ENCODE data around the gene ACAP1. TPM values are rescaled to one million over a fixed set of nuclear protein-coding genes. Genes with fewer than 3 reads are reported as not detected.

The ACAP1 gene
- total RNA-seq, 5 donors from 2014 or later (not counting 1 experiment from before 2014, with no cell fraction given): 531 to 781 (median 649) TPM

GRCh38 chr17:7383371-7383741 is 47.0 kb downstream of the ACAP1 start:
- H3K4me1 ChIP-seq (ENCODE audit: control insufficient read depth in 1 of 2, extremely low read depth in 1 of 2, insufficient read depth in 2 of 2, low read length in 2 of 2): peaks cover 0 to 24% of the 10 kb centered on the region in 2 experiments
- H3K36me3 ChIP-seq (ENCODE audit: control insufficient read depth in 2 of 2, extremely low read depth in 1 of 2, insufficient read depth in 1 of 2, low read length in 1 of 2): peaks cover 3 to 8% of the 10 kb centered on the region in 2 donors
- DNase-seq (no peak), ATAC-seq (replicated peaks in 1 of 4) (no peak)
- 82% methylated on average over 9 of the region's 11 CpGs for WGBS (ENCODE audit: insufficient coverage)
- ChIA-PET POLR2A (interaction anchor here in 1 of 2 donors (0.5 kb wide), 1 partner anchor 29 kb away, joined by 4 read pairs; no protein-coding TSS in a partner anchor), CTCF (interaction anchor here in 1 of 2 donors (1.8 kb wide), 1 partner anchor 54 kb away, joined by 5 read pairs; no protein-coding TSS in a partner anchor)
- H3K36me3 Mint-ChIP-seq: peaks cover 3% of the 10 kb centered on the region
- peak overlapping the region in 1 of 2 donors; percentile 61 for H3K4me3 ChIP-seq (ENCODE audit: control insufficient read depth in 1 of 2, extremely low read depth in 1 of 2, low read length in 1 of 2)
- H3K9me3 ChIP-seq: no peaks in the 10 kb centered on the region
- H3K27ac ChIP-seq (ENCODE audit: low read length): peak overlapping the region; percentile 69
- H3K27ac Mint-ChIP-seq: no peak overlapping the region
- H3K27me3 Mint-ChIP-seq: peaks cover 30 to 33% of the 10 kb centered on the region in 2 donors
- H3K4me1 Mint-ChIP-seq: peaks cover 13 to 21% (median 17%) of the 10 kb centered on the region in 3 donors
- peaks cover 3 to 42% of the 10 kb centered on the region in 2 experiments for H3K27me3 ChIP-seq (replicated peaks in 1 of 2; ENCODE audit: control insufficient read depth in 2 of 2, extremely low read depth in 1 of 2, insufficient read depth in 2 of 2, low read length in 1 of 2)
- H3K9me3 Mint-ChIP-seq: peaks cover 0 to 5% (median 4%) of the 10 kb centered on the region in 3 donors
- peak overlapping the region; percentile 69 to 80 (median 79) for H3K4me3 Mint-ChIP-seq

- Histone ChIP-seq H3K27ac (ENCODE audit: low read length) (peak overlapping the region; percentile 69), H3K9me3 (no peaks in the 10 kb centered on the region), H3K4me3 (ENCODE audit: control insufficient read depth in 1 of 2, extremely low read depth in 1 of 2, low read length in 1 of 2) (peak overlapping the region; percentile 26 to 61), H3K27me3 (replicated peaks in 1 of 2; ENCODE audit: control insufficient read depth in 2 of 2, extremely low read depth in 1 of 2, insufficient read depth in 2 of 2, low read length in 1 of 2) (peaks cover 3 to 39% of the 10 kb centered on the region in 2 experiments), H3K36me3 (ENCODE audit: control insufficient read depth in 2 of 2, extremely low read depth in 1 of 2, insufficient read depth in 1 of 2, low read length in 1 of 2) (peaks cover 5 to 13% of the 10 kb centered on the region in 2 donors), H3K4me1 (ENCODE audit: control insufficient read depth in 1 of 2, extremely low read depth in 1 of 2, insufficient read depth in 2 of 2, low read length in 2 of 2) (peaks cover 0 to 24% of the 10 kb centered on the region in 2 experiments)
- H3K27ac Mint-ChIP-seq: peak overlapping the region; percentile 91 to 92
- peaks cover 29 to 32% of the 10 kb centered on the region in 2 donors for H3K27me3 Mint-ChIP-seq
- H3K4me1 Mint-ChIP-seq: peaks cover 13 to 21% (median 17%) of the 10 kb centered on the region in 3 donors
- H3K4me3 Mint-ChIP-seq: peak overlapping the region; percentile 69 to 80 (median 79)
- DNase-seq (peak; percentile 61 to 90 (median 77)), ATAC-seq (replicated peaks in 1 of 4) (peak; percentile 94 to 96 (median 95))
- peaks cover 3% of the 10 kb centered on the region for H3K36me3 Mint-ChIP-seq
- 7% methylated on average over 65 of the region's 65 CpGs for WGBS (ENCODE audit: insufficient coverage)
- ChIA-PET POLR2A (interaction anchor here (0.5 kb wide), 2 partner anchors 15 to 145 kb away, joined by 3 to 4 read pairs; no protein-coding TSS in a partner anchor), CTCF (interaction anchor here in 1 of 2 donors (0.6 to 1.8 kb wide), 6 partner anchors 14 to 304 kb away, joined by 3 to 5 read pairs (median 3); partner anchors contain the start of gene ACAP1)
- peaks cover 0 to 5% (median 4%) of the 10 kb centered on the region in 3 donors for H3K9me3 Mint-ChIP-seq
Measured at GRCh38 chr17:7383742-7384488, 47.6 kb downstream of the ACAP1 start.

GRCh38 chr17:7384489-7385081 is 48.3 kb downstream of the ACAP1 start:
- no peaks in the 10 kb centered on the region for H3K9me3 Mint-ChIP-seq

GRCh38 chr17:7388856-7389255 is 52.5 kb downstream of the ACAP1 start:
- peaks cover 20 to 51% of the 10 kb centered on the region in 2 donors for H3K36me3 ChIP-seq (ENCODE audit: control insufficient read depth in 2 of 2, extremely low read depth in 1 of 2, insufficient read depth in 1 of 2, low read length in 1 of 2)
- H3K9me3 Mint-ChIP-seq: no peaks in the 10 kb centered on the region
- no peak overlapping the region for H3K27ac ChIP-seq (ENCODE audit: low read length)
- H3K4me3 ChIP-seq (ENCODE audit: control insufficient read depth in 1 of 2, extremely low read depth in 1 of 2, low read length in 1 of 2): no peak overlapping the region
- H3K27me3 Mint-ChIP-seq: no peaks in the 10 kb centered on the region
- H3K36me3 Mint-ChIP-seq: peaks cover 19% of the 10 kb centered on the region
- H3K27me3 ChIP-seq (replicated peaks in 1 of 2; ENCODE audit: control insufficient read depth in 2 of 2, extremely low read depth in 1 of 2, insufficient read depth in 2 of 2, low read length in 1 of 2): no peaks in the 10 kb centered on the region
- H3K27ac Mint-ChIP-seq: no peak overlapping the region
- peaks cover 10 to 58% of the 10 kb centered on the region in 2 experiments for H3K4me1 ChIP-seq (ENCODE audit: control insufficient read depth in 1 of 2, extremely low read depth in 1 of 2, insufficient read depth in 2 of 2, low read length in 2 of 2)
- H3K9me3 ChIP-seq: no peaks in the 10 kb centered on the region
- DNase-seq (no peak), ATAC-seq (replicated peaks in 1 of 4) (no peak)
- ChIA-PET POLR2A (no interaction called here), CTCF (no interaction called here)
- no peak overlapping the region for H3K4me3 Mint-ChIP-seq
- peaks cover 30 to 39% (median 38%) of the 10 kb centered on the region in 3 donors for H3K4me1 Mint-ChIP-seq
- 99% methylated on average over 10 of the region's 10 CpGs for WGBS (ENCODE audit: insufficient coverage)

More at GRCh38 chr17:7384489-7385081, 48.3 kb downstream of the ACAP1 start:
- H3K4me3 ChIP-seq (ENCODE audit: control insufficient read depth in 1 of 2, extremely low read depth in 1 of 2, low read length in 1 of 2): peak overlapping the region; percentile 26 to 61
- peaks cover 5% of the 10 kb centered on the region for H3K36me3 Mint-ChIP-seq
- ATAC-seq (replicated peaks in 1 of 4) (peak in 1 of 4 experiments; percentile 1), DNase-seq (peak in 1 of 35 experiments; percentile 23)
- CTCF ChIA-PET: interaction anchor here (0.6 to 1.8 kb wide), 9 partner anchors 13 to 543 kb away, joined by 3 to 7 read pairs (median 3); partner anchors contain the start of gene ACAP1 (in 1 of the 2)
- H3K36me3 ChIP-seq (ENCODE audit: control insufficient read depth in 2 of 2, extremely low read depth in 1 of 2, insufficient read depth in 1 of 2, low read length in 1 of 2): peaks cover 7 to 20% of the 10 kb centered on the region in 2 donors
- H3K27ac Mint-ChIP-seq: peak overlapping the region; percentile 91 to 92
- peaks cover 15 to 22% (median 17%) of the 10 kb centered on the region in 3 donors for H3K4me1 Mint-ChIP-seq
- peaks cover 0 to 30% of the 10 kb centered on the region in 2 experiments for H3K4me1 ChIP-seq (ENCODE audit: control insufficient read depth in 1 of 2, extremely low read depth in 1 of 2, insufficient read depth in 2 of 2, low read length in 2 of 2)
- peak overlapping the region; percentile 69 to 80 (median 79) for H3K4me3 Mint-ChIP-seq
- H3K27me3 Mint-ChIP-seq: peaks cover 23 to 25% of the 10 kb centered on the region in 2 donors
- POLR2A ChIA-PET: interaction anchor here (0.5 kb wide), 2 partner anchors 14 to 146 kb away, joined by 3 to 4 read pairs; no protein-coding TSS in a partner anchor
- no peaks in the 10 kb centered on the region for H3K9me3 ChIP-seq
- H3K27me3 ChIP-seq (replicated peaks in 1 of 2; ENCODE audit: control insufficient read depth in 2 of 2, extremely low read depth in 1 of 2, insufficient read depth in 2 of 2, low read length in 1 of 2): peaks cover 2 to 38% of the 10 kb centered on the region in 2 experiments
- H3K27ac ChIP-seq (ENCODE audit: low read length): peak overlapping the region; percentile 69
- WGBS (ENCODE audit: insufficient coverage): 52% methylated on average over 17 of the region's 23 CpGs

- Mint-ChIP-seq H3K4me1 (peaks cover 31 to 41% (median 39%) of the 10 kb centered on the region in 3 donors), H3K27me3 (no peaks in the 10 kb centered on the region), H3K4me3 (no peak overlapping the region), H3K9me3 (no peaks in the 10 kb centered on the region), H3K36me3 (peaks cover 19% of the 10 kb centered on the region), H3K27ac (no peak overlapping the region)
- 97% methylated on average over 9 of the region's 19 CpGs for WGBS (ENCODE audit: insufficient coverage)
- H3K27me3 ChIP-seq (replicated peaks in 1 of 2; ENCODE audit: control insufficient read depth in 2 of 2, extremely low read depth in 1 of 2, insufficient read depth in 2 of 2, low read length in 1 of 2): no peaks in the 10 kb centered on the region
- no peak overlapping the region for H3K4me3 ChIP-seq (ENCODE audit: control insufficient read depth in 1 of 2, extremely low read depth in 1 of 2, low read length in 1 of 2)
- ChIA-PET POLR2A (interaction anchor here in 1 of 2 donors (0.7 kb wide), 1 partner anchor 54 kb away, joined by 3 read pairs; the partner anchor contains the start of gene ACAP1), CTCF (interaction anchor here in 1 of 2 donors (0.6 kb wide), 1 partner anchor 127 kb away, joined by 4 read pairs; no protein-coding TSS in a partner anchor)
- H3K9me3 ChIP-seq: no peaks in the 10 kb centered on the region
- ATAC-seq (replicated peaks in 1 of 4) (no peak), DNase-seq (no peak)
- no peak overlapping the region for H3K27ac ChIP-seq (ENCODE audit: low read length)
- peaks cover 10 to 55% of the 10 kb centered on the region in 2 experiments for H3K4me1 ChIP-seq (ENCODE audit: control insufficient read depth in 1 of 2, extremely low read depth in 1 of 2, insufficient read depth in 2 of 2, low read length in 2 of 2)
- peaks cover 20 to 51% of the 10 kb centered on the region in 2 donors for H3K36me3 ChIP-seq (ENCODE audit: control insufficient read depth in 2 of 2, extremely low read depth in 1 of 2, insufficient read depth in 1 of 2, low read length in 1 of 2)
Measured at GRCh38 chr17:7389924-7390910, 53.9 kb downstream of the ACAP1 start.

Measured in T-cell (primary cell).